Glomerular visceral epithelial cell (primary cell): ENCODE data around the gene SOCS3.
A peak's percentile ranks its signal among the peaks of the same experiment; 100 is the strongest.

ENCODE experiments used
- DNase-seq: peaks from one replicate; pipeline ENCODE4 v3.0.0-alpha.2; 2016; ENCODE audit errors: extremely low spot score

SOCS3 gene

DNA sequence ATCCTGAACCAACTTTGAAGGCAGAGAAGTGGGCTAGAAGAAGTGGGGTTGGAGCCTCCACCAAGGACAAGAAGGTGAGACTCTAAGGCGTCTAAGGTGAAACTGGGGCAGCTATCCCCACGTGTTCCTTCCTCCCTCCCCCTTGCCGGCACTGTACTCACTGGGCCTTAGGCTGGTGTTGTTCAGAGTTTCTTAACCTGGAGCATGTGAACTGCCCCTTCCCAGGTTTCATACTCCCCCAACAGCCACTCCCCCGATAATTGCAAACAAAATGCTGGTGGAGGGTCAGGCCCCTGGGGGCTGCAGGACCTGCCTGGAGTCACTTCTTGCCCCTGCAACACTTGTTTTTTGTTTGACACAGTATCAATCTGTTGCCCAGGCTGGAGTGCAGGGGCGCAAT lies 7.3 kb upstream of the SOCS3 start:
- no peak for DNase-seq

DNA sequence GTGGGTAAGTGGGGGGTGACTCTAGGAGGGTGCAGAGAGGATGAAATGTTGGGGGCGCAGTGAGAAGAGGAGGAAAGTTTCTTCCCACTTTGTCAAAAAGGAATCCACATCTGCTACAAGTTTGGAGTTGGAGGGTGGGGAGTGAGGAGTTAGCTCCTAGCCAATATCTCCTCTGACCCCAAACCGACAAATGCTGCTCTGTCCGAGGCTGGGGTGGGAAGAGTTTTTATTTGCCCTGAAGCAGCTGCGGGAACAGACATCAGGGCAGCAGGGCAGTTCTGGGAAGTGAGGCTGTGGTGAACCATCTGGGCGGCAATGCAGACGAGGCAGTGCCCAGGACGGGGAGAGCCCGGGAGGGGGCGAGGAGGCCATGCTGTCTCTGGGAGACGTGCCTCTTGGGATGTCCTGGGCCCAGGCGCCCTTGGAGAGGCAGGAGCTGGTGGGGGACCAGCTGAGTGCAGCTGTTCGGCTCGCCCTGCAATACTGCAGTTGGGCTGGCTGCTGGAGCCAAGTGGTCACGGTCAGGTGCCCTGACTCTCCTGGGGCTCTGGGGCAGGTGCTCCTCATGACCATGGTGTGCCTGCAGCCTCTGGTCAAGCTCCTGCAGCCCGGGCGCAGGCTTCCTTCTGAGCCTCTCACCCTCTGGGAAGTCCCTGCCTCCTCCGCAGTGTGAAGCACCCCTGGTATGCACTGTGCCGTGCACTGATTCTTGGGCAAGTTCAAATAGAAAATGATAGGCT lies 6.4 kb upstream of the SOCS3 start:
- no peak for DNase-seq

DNA sequence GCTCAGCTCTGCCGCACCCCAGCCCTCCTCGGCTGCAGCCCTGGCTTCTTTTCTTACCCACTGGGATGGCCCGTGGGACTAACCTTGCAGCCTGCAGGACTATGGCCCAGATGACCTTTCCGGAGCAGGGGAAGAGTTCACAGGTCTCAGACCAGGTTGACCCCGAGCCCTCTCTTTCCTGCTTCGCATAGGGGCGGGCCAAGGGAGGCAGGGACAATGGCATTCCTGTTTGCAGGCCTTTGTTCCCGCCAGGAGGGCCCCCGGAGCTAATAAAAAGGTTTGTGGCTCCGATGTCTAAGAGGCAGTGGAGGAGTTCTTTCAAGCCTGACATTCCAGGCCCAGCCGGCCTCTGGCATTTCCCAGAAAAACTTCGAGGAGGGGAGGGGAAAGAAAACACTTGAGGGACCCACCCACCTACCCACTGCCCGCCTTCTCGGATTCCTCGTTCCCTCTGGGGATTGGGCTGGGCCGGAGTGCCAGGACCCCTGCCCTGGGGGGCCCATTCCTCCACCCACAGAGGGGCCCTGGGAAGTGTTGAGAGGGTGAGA lies 5.8 kb upstream of the SOCS3 start:
- peak; percentile 80 for DNase-seq

DNA sequence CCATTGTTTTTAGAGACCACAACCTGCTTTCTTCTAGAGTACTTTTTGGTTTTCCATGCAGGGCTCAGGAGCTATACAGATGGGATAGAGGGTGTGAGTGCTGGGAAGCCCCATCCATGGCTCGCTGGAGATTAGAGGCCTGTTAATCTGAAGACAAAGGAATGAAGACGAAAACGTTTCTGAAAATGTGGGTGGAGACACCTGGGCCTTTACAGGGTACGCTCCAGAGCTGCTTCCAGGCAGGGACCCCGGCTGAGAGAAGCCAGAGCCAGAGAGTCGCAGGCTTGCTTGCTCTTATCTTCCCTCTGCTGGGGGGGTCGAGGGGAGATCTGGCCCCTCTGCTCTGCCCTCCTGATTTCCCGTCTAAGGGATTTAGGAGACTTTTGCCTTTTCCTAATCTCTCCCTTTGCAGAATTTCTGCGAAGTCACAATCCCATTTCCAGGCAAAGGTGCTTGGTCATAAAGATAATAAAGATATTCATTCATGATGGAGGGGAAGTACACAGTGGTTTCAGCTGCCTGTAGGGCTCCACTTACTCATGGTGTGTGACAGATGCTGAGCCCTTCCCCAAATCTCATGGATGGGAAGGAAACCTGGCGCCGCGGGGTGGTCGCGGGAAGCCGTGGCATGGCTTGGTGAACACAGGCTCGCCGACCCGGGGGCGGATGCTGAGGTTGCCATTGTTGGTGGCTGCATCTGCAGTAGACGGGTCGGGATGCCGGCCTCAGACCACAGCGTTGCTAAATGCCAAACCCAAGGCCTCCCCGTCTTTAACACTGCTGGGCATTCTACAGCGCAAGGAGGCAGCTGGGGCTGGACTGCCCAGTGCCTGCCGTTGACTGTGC lies 4.8 kb upstream of the SOCS3 start:
- no peak for DNase-seq

DNA sequence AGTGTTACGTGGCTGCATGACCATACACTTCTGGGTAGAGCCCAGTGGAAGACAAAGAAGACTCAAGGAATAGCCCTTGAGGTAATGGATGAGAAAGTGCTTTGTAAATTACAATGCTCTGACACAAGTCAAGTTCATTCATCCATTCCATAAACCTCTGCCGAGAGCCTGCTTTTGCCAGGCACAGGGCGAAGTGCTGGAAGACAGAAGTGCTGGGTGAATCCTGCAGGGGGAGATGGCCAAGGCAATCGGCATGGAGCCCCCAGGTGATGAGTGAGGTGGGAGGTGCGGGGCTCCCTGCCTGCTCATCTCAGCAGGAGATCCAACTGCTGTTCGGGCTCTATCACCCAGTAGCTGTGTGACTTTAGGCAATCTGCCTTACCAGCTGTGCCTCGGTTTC lies 2.8 kb upstream of the SOCS3 start:
- DNase-seq = no peak

DNA sequence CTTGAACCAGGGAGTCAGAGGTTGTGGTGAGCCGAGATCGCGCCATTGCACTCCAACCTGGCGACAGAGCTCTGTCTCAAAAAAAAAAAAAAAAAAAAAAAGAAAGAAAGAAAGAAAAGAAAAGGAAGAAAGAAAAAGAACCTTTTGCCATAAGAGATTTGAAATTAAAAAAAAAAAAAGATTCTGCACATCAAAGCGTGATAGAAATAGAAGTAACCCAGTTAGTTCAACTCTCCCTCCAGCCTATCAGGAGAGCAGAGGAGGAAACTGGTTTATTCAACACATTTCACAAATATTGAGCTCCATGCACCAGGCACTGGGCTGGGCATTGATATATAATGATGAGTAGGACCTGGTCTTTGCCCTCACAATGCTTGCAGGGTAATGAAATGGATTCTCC lies 2.4 kb upstream of the SOCS3 start:
- no peak for DNase-seq

DNA sequence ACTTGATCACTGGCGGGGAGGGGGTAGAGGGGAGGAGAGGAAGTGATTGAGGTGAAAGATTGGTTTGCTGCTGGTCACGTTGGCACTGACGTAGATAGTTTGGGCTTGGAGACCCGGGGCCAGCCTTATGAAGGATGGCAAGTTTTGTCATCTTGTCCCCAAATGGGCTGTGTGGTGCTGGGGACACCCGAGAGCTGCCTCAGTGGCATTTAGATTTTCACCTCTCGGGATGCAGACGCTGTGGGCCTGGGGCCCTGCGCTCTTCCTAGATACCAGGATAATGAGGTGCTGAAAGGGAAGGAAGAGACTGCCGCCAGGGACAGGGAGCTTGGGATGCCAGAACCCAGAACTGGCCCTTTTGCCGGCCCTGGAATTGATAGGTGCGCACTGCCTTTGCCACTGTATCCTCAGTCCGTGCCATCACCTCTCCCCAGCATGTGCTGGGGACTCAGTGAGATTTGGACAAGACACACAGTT lies 1.4 kb upstream of the SOCS3 start:
- DNase-seq = no peak

DNA sequence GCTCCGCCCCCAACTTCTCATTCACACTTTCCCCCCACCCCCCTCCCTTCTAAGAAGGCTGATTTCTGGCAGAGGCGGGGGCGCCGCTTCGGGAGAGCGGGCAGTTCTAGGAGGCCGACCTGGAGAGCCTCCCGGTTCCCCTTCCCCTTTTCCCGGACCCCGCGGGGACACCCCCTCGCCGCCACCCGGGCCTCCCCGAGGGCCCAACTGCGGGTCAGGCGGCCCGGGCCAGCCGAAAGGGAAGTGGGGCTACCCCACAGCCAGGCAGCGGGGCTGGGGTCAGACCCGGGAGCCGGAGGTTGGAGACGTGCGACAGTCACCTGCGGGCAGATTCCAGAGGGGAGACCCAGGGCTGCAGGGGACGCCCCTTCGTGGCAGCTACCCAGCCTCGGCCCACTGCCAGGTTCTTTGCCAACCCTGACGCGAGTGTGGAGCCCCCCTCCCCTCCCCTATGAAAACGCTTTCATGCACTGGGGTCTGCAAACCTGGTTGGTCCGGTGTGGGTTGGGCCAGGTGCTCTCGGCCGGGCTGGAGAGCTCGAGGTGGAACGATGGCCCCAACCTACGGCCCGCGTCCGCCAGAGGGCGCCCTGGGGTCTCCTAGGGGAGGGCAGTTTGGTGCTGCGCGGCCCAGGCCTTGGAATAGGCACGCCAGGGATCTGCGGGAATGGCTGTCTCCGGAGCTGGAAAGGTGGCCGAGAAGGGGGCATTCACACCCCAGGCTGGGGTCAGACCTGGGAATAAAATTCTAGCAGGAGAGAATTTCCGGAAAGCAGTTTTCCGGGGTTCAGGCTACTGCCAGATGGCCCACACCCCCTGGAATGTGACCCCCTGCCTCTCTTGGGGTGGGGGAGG lies 721 bp upstream of the SOCS3 start:
- DNase-seq = peak; percentile 91

DNA sequence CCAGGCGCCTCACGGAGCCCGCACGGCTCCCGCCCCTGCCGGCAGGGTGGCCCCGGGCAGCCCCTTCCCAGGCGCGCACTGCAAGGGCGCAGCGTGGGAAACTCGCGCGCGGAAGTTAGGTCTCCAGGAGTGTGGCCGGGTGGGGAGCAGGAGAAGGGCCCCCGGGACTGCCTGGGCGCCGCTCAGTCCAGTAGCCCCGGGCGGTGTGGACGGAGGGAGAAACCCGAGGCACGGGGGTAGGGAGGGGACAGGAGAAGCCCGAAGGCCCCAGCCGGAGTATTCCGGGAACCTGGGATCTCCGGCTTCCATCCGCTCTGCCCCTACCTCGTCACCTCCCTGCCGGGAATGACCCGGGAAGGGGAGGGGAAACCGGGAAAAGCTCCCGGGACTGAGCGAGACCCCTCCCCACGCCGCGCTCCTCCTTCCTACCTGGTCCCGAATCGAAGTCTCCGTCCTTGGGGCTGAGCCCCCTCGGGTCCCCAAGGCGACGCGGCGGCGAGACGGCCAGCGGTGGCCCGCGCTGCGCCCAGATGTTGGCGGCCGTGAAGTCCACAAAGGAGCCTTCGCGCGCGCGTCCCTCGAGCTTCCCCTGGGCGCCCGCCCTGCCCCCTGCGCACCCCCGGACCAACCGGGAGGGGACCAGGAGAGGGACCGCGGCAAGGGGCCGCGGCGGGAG lies 418 bp downstream of the SOCS3 start:
- DNase-seq = no peak

DNA sequence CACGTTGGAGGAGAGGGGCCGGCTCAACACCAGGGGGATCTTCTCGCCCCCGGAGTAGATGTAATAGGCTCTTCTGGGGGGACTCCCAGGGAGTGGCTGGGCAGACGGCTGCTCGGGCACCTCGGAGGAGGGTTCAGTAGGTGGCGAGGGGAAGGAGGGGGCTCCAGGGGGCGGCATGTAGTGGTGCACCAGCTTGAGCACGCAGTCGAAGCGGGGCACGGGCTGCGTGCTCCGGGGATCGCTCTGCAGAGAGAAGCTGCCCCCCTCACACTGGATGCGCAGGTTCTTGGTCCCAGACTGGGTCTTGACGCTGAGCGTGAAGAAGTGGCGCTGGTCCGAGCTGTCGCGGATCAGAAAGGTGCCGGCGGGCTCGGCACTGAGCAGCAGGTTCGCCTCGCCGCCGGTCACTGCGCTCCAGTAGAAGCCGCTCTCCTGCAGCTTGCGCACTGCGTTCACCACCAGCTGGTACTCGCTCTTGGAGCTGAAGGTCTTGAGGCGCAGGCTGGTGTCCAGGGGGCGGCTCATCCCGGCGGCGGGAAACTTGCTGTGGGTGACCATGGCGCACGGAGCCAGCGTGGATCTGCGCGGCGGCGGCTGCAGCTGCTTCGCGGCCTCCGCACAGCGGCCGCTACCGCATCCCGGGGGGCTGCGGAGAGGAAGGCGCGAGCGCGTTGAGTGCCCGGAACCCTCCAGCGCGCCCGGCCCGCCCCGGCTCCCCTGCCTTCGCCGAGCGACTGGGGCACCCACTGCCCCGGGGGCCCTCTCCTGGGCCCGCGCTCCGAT lies 1.1 kb downstream of the SOCS3 start:
- no peak for DNase-seq

DNA sequence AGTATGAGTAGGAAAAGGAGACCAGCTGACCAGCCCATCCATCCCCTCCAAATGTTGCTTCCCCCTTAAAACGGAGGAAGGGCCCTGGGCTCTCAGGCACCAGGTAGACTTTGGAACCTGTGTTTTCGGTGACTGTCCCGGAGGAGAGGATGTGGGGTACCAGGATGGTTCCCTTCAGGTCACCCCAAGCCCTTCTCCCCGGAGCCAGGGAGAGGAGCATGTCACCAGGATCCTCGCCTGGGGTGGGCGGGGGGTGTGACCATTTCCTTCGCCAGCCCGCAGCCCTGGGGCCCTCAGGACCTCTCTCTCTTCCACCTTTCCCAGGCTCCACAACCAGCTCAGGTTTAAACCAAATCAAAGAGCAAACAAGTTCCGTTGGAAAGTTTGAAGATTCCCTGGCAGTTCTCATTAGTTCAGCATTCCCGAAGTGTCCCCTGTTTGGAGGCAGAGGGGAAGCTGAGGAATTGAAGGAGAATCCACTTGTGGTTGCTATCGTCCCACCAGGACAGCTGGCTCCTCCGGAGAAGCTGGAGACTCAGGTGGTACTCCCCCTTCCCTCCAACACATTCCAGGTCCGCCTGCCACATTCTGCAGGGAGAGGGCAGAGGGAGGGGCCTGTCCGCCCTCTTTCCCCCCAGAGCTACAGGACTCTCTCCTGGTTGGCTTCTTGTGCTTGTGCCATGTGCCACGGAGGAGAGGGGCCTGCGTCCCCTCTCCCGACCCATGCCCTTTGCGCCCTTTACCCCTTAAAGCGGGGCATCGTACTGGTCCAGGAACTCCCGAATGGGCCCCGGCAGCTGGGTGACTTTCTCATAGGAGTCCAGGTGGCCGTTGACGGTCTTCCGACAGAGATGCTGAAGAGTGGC lies 2.0 kb downstream of the SOCS3 start:
- DNase-seq = no peak

DNA sequence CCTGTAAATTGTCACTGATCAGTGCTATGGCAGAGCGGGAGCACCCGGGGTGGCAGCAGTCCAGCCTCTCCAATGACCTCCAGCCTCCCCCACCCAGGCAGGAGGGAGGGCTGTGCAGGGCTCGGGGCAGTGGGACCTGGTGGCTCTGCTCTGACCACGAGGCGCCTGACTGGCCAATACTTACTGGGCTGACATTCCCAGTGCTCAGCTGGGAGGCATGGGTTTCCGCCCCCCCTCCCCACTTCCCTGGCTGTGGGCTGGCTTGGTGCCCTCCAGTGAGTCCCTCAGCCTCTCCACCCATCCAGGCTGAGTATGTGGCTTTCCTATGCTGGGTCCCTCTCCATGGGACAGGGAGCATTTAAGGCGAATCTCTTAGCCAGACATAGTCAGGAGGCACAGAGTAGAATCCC lies 2.7 kb downstream of the SOCS3 start:
- DNase-seq = peak; percentile 91

DNA sequence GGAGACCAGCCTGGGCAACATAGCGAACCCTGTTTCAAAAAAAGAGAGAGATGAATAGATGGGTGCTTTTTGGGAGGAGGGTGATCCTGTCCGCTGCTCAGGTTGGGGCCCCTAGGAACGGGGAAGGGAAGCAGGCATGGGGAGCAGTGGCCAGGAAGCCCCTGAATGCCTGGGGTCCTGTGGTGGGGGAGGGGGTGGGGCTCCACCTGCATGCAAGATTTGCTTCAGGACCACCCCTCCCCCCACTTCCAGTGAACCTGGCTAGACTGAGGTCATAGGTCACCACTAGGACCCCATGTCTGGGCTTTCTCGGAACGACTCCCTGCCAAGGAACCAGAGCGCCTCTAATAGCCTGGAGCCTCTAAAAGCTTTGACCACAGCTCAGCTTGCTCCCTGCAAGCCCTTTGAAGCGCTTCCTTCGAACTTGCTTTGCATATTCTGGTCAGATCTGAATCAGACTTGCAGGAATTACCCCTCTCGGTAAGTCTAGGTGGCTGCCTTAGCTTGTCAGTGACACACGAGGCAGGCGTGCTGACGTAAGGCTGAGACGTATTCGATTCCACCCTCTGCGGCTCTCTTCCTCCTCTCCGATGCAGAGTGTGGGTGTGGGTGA lies 3.7 kb downstream of the SOCS3 start:
- peak; percentile 95 for DNase-seq

DNA sequence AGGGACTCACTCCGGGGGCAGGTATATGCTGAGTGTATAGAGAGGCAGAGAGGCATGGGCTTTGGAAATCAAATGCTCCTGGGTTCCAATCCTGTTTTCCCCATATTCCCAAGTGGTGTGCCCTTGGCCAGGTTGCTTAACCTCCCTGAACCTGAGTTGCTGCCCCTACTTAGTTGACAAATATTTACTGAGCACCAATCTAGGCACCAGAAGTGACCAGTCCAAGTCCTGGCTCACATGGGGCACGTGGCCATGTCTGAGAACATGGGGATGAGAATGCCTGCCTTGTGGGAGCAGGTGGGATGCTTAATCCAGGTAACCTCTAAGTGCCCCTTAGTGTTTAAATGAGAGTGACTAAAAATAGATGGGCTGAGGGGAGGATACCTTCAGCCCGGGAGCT lies 4.2 kb downstream of the SOCS3 start:
- no peak for DNase-seq

DNA sequence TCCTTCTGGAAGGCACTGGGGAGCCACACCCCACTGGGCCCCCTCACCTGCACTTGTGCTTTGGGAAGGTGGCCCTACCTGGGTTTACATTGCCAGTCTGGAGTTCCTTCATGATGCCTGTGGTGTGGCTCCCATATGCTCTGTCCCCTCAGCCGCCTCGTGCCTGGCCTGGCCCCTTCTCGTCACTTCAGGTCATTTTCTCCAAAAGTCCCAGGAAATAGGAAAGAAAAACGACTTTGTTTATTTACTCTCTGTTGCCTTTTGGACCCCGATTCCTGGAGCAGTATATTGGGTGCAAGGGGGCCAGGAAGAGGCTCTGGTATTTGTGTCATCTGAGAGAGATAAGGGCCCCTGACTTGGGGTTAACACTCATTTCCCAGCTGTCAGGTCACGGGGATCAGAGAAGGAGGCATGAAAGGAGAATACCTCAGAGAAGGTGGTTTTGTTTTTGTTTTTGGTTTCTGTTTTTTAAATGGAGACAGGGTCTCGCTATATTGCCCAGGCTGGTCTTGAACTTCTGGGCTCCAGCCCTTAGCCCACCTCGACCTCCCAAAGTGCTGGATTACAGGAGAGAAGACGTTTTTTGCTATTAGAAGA lies 4.7 kb downstream of the SOCS3 start:
- DNase-seq = no peak

DNA sequence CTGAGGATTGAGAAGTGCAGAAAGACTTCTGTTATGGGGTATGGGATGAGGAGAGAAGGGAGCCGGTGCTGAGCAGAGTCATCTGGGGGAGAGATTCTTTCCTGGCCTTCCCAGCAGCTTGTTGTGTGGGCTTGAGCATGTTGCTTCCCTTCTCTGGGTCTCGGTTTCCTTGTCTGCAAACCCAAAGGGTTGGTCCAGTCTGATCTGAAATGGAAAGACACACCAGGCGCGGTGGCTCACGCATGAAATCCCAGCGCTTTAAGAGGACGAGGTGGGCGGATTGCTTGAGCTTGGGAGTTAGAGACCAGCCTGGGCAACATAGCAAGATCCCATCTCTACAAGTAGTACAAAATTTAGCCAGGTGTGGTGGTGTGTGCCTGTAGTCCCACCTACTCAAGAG lies 6.0 kb downstream of the SOCS3 start:
- no peak for DNase-seq

DNA sequence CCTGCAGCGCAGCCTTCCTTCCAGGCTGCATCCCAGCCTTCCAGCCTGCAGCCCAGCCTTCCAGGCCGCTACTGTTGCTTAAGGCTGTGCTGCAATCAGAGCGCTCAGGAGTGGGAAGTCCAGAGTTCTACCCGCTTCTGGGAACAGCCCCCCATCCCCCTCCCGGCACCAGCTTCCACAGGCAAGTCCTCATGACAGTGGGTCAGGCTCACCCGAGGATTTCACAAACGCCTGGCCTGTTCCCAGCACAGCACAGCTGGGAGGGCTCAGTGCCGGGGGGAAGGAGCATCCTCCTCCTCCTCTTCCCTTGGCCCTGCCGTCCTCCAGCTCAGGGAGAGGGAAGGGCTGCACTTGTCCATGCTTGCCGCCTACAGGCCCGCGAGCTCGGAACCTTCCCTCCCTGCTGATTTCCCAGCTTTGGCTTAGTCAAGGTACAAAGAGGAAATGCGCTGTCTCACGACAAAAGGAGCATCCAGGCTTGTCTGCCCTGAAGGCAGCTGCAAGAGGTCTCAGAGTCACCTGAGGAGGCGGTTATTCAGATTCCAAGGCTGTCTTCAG lies 8.3 kb downstream of the SOCS3 start:
- peak; percentile 71 for DNase-seq

DNA sequence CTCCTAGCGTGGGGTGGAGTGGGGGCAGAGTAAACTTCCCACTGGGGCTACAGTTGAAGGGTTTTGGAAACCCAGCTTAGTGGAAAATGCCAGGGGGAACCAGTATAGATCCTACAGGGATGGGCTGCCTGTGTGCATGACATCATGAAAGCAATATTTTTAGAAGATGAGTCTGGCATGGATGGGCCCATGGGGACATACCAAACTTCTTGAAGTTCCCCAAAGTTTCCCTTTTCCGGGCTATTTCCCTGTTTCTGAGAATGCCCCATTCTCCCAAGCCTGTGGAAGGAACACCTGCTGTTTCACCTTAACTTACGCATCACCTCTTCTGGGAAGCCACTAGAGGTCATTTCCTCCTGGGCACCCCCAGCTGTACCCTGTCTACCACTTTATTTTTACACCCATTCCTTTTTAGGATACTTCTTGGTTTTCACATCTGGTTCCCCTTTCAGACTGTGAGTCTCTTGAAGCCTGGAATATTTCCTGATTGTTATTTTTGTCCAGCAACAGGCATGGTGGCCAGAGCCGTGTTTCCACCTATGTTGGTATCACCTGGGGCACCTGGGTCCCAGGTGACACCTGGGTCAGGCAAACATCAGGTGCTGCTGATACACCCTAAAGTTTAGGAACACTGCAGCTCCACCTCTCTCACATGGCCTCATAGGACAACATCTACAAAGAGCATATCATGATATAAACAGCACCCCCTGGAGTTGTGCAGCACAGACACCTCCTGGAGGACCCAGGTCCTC lies 9.8 kb downstream of the SOCS3 start:
- DNase-seq = no peak
